ENCODE data around the gene TWSG1.
"Not testable (repeated sequence)": the region's sequence is repeated elsewhere in the genome, so short reads cannot be mapped to it uniquely, and the experiment has no call there.

The TWSG1 gene

GRCh38 chr18:9428862-9429661 is 94.5 kb downstream of the TWSG1 start:
- DNase-seq: no peak

DNA sequence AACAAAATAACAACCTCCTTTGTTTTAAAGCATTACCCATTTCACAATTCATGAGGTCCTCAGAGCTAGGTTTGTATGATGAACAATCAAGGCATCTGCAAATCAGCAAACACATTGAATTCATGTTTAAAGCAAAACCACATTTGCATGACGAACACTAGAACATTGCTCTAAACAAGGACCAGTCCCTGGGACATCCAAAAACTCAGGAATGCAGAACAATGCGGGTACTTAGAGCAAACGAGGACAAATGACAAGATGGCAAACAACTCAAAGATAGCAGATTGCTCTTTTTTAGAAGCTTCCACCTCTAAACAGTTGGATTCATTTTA is 95.1 kb downstream of the TWSG1 start:
- DNase-seq: no peak

DNA sequence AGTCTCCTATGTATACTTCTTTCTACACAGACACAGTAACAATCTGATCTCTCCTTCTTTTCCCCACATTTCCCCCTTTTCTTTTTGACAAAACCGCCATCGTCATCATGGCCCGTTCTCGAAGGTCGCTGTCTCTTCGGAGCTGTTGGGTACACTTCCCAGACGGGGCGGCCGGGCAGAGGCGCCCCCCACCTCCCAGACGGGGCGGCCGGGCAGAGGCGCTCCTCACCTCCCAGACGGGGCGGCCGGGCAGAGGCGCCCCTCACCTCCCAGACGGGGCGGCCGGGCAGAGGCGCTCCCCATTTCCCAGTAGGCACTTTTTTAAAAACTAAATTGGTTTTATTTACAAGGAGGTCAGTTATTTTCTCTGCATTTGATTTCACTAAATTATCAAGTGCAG is 95.7 kb downstream of the TWSG1 start:
- not testable (repeated sequence) for DNase-seq

DNA sequence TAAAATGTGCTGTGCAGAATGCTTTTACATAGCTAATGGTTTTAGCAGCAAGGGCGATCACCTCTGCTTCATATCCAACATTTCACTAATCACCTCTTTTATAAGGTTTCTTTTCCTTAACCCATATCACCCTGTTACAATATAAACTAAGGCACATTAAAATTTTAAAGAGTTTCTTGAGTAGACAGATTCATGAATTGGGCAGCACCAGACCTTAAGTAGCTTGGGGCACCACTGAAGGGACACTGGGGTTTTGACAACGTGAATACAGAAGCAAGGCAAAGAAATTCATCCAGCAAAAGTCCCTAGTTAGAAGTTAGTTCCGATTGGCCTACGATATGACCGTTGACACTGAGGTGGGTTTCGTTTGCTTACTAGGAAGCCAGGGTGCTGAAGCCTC is 96.7 kb downstream of the TWSG1 start:
- no peak for DNase-seq

- not testable (repeated sequence) for DNase-seq
Measured at GRCh38 chr18:9433122-9433521, 98.5 kb downstream of the TWSG1 start.

DNA sequence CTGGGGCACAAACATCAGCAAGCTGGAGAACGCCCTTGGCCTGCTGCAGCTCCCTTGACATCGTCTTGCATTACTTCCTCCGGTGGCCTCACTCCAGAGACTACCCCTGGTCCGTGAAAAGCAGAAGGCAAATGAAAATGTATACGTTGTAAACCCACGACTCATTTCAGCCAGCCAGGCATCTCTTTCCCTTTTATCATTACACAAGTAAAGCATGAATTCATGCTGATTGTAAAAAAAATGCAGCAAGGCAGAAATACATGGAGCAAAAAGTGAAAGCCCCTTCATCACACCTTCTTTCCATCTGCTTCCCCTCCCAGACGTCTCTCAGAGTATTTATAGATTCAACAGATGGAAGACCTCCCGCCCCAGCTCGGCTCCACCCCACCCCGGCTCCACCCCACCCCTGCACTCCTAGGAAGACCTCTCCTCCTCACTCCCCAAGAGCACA is 99.1 kb downstream of the TWSG1 start:
- DNase-seq: no peak

- DNase-seq: no peak
Measured at GRCh38 chr18:9434122-9434701, 99.6 kb downstream of the TWSG1 start.

DNA sequence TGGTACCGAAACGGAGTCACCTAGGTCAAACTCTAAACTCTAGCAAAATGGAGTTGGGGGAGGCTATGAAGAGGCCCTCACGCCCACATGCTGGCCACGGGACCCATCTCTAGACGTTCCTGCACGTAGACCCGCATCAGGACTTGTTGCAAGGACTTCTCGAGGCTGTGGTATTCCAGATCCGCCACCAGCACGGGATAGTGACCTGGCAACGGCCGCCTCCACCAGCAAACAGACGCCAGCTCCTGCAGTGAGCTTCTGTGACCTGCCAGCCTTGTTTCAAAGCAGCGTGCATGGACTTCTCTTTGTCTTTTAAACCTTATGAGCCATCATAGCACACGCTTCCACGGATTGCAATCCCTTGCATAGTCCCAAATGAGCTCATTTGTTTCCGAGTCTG is 100.5 kb downstream of the TWSG1 start:
- no peak for DNase-seq

- no peak for DNase-seq
Measured at GRCh38 chr18:9436206-9436929, 101.8 kb downstream of the TWSG1 start.

- DNase-seq: no peak
Measured at GRCh38 chr18:9437021-9437437, 102.5 kb downstream of the TWSG1 start.

DNA sequence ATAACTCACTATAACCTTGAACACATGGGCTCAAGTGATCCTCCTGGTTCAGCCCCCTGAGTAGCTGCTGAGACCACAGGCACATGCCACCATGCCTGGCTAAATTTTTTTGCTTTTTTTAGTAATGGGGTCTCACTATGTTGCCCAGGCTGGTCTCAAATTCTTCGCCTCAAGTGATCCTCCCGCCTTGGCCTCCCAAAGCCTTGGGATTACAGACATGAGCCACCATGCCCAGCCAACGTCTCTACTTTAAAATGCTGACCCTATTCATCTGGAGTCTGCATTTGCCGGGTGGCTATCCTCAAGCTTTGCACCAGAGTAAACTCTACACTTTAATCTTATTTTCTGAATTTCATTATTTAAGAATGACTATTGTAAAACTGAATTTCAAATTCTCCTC is 103.1 kb downstream of the TWSG1 start:
- no peak for DNase-seq

GRCh38 chr18:9441061-9441460 is 106.5 kb downstream of the TWSG1 start:
- DNase-seq: no peak

GRCh38 chr18:9444549-9444948 is 110.0 kb downstream of the TWSG1 start:
- no peak for DNase-seq

DNA sequence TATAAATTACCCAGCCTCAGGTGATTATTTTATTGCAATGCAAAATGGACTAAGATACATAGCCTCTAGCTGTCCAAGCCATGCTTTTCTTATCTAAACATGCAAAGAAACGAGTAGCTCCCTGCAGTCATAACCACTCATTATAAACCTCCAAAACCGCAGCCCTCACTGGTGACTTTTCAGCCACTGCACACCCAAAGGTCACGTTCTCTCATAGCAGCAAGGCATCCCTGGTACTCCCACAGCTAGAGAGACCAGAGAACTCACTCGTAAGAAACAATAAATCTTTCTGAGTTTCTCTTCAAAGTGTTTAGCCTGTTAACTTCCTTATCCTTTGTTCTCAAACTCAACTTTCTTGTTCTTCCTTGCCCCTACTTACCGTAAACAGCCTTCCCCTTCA is 112.3 kb downstream of the TWSG1 start:
- DNase-seq: no peak

DNA sequence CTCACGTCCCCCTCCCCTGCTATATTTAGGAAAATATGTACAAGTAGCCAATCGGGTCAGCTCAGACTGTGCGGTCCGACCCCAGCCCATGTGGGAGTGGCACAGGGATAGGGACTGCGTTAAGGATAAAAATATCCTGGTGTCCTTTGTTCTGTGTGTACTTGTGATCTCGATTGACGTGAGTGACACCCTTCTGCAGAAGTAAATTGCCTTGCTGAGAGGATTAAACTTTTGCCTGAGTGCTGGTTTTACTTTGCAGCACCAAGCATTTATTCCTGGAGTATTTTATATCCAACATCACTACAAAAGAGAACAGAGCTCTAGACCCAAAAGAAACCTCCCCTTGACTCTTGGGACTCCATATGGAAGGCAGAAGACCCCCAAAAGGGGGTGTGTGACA is 112.8 kb downstream of the TWSG1 start:
- DNase-seq: no peak

- DNase-seq: no peak
Measured at GRCh38 chr18:9449600-9450414, 115.2 kb downstream of the TWSG1 start.

- not testable (repeated sequence) for DNase-seq
Measured at GRCh38 chr18:9450920-9451319, 116.3 kb downstream of the TWSG1 start.
